ENCODE data around the gene DDX50. TPM values are rescaled to one million over a fixed set of nuclear protein-coding genes. Genes with fewer than 3 reads are reported as not detected.

DDX50 gene
- total RNA-seq, 1 donor from 2014 or later, result 41.4 TPM

- Mint-ChIP-seq H3K27ac (ENCODE audit: unreplicated experiment) (no peak overlapping the region), H3K4me1 (ENCODE audit: unreplicated experiment) (peaks cover 7% of the 10 kb centered on the region), H3K36me3 (ENCODE audit: unreplicated experiment) (no peaks in the 10 kb centered on the region), H3K9me3 (ENCODE audit: unreplicated experiment) (no peaks in the 10 kb centered on the region), H3K4me3 (ENCODE audit: unreplicated experiment) (no peak overlapping the region), H3K27me3 (ENCODE audit: unreplicated experiment) (peaks cover 8% of the 10 kb centered on the region)
- TF ChIP-seq CTCF (IDR thresholded peaks at IDR 0.05), result no peak
- no peak for DNase-seq (ENCODE audit: extremely low spot score, unreplicated experiment)
These were observed 22.6 kb upstream of the DDX50 start for GRCh38 chr10:68878496-68878895.

- no peak overlapping the region for H3K4me3 Mint-ChIP-seq (ENCODE audit: unreplicated experiment)
- no peaks in the 10 kb centered on the region for H3K36me3 Mint-ChIP-seq (ENCODE audit: unreplicated experiment)
- no peak overlapping the region for H3K27ac Mint-ChIP-seq (ENCODE audit: unreplicated experiment)
- no peak for DNase-seq (ENCODE audit: extremely low spot score, unreplicated experiment)
- H3K9me3 Mint-ChIP-seq (ENCODE audit: unreplicated experiment), result no peaks in the 10 kb centered on the region
- H3K4me1 Mint-ChIP-seq (ENCODE audit: unreplicated experiment), result peaks cover 7% of the 10 kb centered on the region
- peaks cover 8% of the 10 kb centered on the region for H3K27me3 Mint-ChIP-seq (ENCODE audit: unreplicated experiment)
- TF ChIP-seq CTCF (IDR thresholded peaks at IDR 0.05), result no peak
These were observed 21.5 kb upstream of the DDX50 start for GRCh38 chr10:68879628-68880027.

- DNase-seq (ENCODE audit: extremely low spot score, unreplicated experiment), result no peak
- no peak overlapping the region for H3K4me3 Mint-ChIP-seq (ENCODE audit: unreplicated experiment)
- no peaks in the 10 kb centered on the region for H3K36me3 Mint-ChIP-seq (ENCODE audit: unreplicated experiment)
- peaks cover 8% of the 10 kb centered on the region for H3K27me3 Mint-ChIP-seq (ENCODE audit: unreplicated experiment)
- TF ChIP-seq CTCF (IDR thresholded peaks at IDR 0.05), result no peak
- H3K9me3 Mint-ChIP-seq (ENCODE audit: unreplicated experiment), result no peaks in the 10 kb centered on the region
- peaks cover 7% of the 10 kb centered on the region for H3K4me1 Mint-ChIP-seq (ENCODE audit: unreplicated experiment)
- H3K27ac Mint-ChIP-seq (ENCODE audit: unreplicated experiment), result no peak overlapping the region
These were observed 20.9 kb upstream of the DDX50 start for GRCh38 chr10:68880181-68880580.

GRCh38 chr10:68895041-68895440, 6.1 kb upstream of the DDX50 start:
- peaks cover 1% of the 10 kb centered on the region for H3K4me1 Mint-ChIP-seq (ENCODE audit: unreplicated experiment)
- no peak overlapping the region for H3K4me3 Mint-ChIP-seq (ENCODE audit: unreplicated experiment)
- no peaks in the 10 kb centered on the region for H3K36me3 Mint-ChIP-seq (ENCODE audit: unreplicated experiment)
- no peak overlapping the region for H3K27ac Mint-ChIP-seq (ENCODE audit: unreplicated experiment)
- no peaks in the 10 kb centered on the region for H3K9me3 Mint-ChIP-seq (ENCODE audit: unreplicated experiment)
- no peak for TF ChIP-seq CTCF (IDR thresholded peaks at IDR 0.05)
- no peaks in the 10 kb centered on the region for H3K27me3 Mint-ChIP-seq (ENCODE audit: unreplicated experiment)
- no peak for DNase-seq (ENCODE audit: extremely low spot score, unreplicated experiment)

- Mint-ChIP-seq H3K4me1 (ENCODE audit: unreplicated experiment) (peaks cover 17% of the 10 kb centered on the region), H3K4me3 (ENCODE audit: unreplicated experiment) (no peak overlapping the region), H3K9me3 (ENCODE audit: unreplicated experiment) (no peaks in the 10 kb centered on the region), H3K27me3 (ENCODE audit: unreplicated experiment) (no peaks in the 10 kb centered on the region), H3K36me3 (ENCODE audit: unreplicated experiment) (no peaks in the 10 kb centered on the region), H3K27ac (ENCODE audit: unreplicated experiment) (no peak overlapping the region)
- no peak for DNase-seq (ENCODE audit: extremely low spot score, unreplicated experiment)
- peak; percentile 78 for TF ChIP-seq CTCF (IDR thresholded peaks at IDR 0.05)
These were observed 3.8 kb upstream of the DDX50 start for GRCh38 chr10:68897336-68897741.

Measured in osteocyte (in vitro differentiated cells).